Activated CD4-positive, alpha-beta T cell treated with anti-CD3 and anti-CD28 coated beads, Interleukin-2, amount 10 ng/mL, durations not matched to agents 24 days and 14 days (primary cell): ENCODE measurements around the gene FRZB. TPM values are rescaled to one million over a fixed set of nuclear protein-coding genes. Genes with fewer than 3 reads are reported as not detected.

Experiments
- DNase-seq: peaks from one replicate; pipeline ENCODE4 v3.0.0; 2022
- H3K27ac Mint-ChIP-seq: one replicate; pipeline ENCODE4 v1.8.0; 2022; ENCODE audit warnings: mild to moderate bottlenecking, mixed read lengths
- H3K27me3 Mint-ChIP-seq: one replicate; pipeline ENCODE4 v1.8.0; 2022; ENCODE audit warnings: mixed read lengths
- H3K36me3 Mint-ChIP-seq: one replicate; pipeline ENCODE4 v1.8.0; 2022; ENCODE audit warnings: low read depth, mild to moderate bottlenecking, mixed read lengths
- H3K4me1 Mint-ChIP-seq: one replicate; pipeline ENCODE4 v1.8.0; 2021; ENCODE audit warnings: mixed read lengths
- H3K4me3 Mint-ChIP-seq: one replicate; pipeline ENCODE4 v1.8.0; 2022; ENCODE audit warnings: mild to moderate bottlenecking, moderate library complexity, mixed read lengths
- H3K9me3 Mint-ChIP-seq: one replicate; pipeline ENCODE4 v1.8.0; 2021; ENCODE audit warnings: mixed read lengths
- intact Hi-C: fragments of 100-400 bp; cut with micrococcal nuclease; formaldehyde crosslinking; loops from one replicate; pipeline ENCODE4 v1.15.1; 2023
- total RNA-seq: library from RNA; stranded (reverse); gene quantifications from 2 replicates; pipeline ENCODE4 v1.2.3, GENCODE V29; 2022

The FRZB gene
- total RNA-seq, 1 donor from 2014 or later = not detected

- Mint-ChIP-seq H3K4me1 (no peaks in the 10 kb centered on the region), H3K9me3 (no peaks in the 10 kb centered on the region), H3K27me3 (peaks cover 31% of the 10 kb centered on the region), H3K27ac (no peak overlapping the region), H3K4me3 (no peak overlapping the region), H3K36me3 (no peaks in the 10 kb centered on the region)
- intact Hi-C loops = no loop called here
- DNase-seq = no peak
These were observed 20.5 kb downstream of the FRZB start for GRCh38 chr2:182845794-182846417.

- Mint-ChIP-seq H3K4me3 (no peak overlapping the region), H3K27ac (no peak overlapping the region), H3K4me1 (no peaks in the 10 kb centered on the region), H3K27me3 (peaks cover 33% of the 10 kb centered on the region), H3K9me3 (no peaks in the 10 kb centered on the region), H3K36me3 (no peaks in the 10 kb centered on the region)
- DNase-seq = no peak
- intact Hi-C loops = no loop called here
These were observed 30.0 kb downstream of the FRZB start for GRCh38 chr2:182836451-182836850.

- no peak for DNase-seq
- intact Hi-C loops = no loop called here
- H3K36me3 Mint-ChIP-seq = no peaks in the 10 kb centered on the region
- no peak overlapping the region for H3K4me3 Mint-ChIP-seq
- no peaks in the 10 kb centered on the region for H3K9me3 Mint-ChIP-seq
- no peaks in the 10 kb centered on the region for H3K4me1 Mint-ChIP-seq
- H3K27ac Mint-ChIP-seq = no peak overlapping the region
- peaks cover 33% of the 10 kb centered on the region for H3K27me3 Mint-ChIP-seq
These were observed 32.1 kb downstream of the FRZB start for GRCh38 chr2:182834293-182834692.

- intact Hi-C loops = no loop called here
- DNase-seq = no peak
- H3K9me3 Mint-ChIP-seq = no peaks in the 10 kb centered on the region
- H3K4me1 Mint-ChIP-seq = no peaks in the 10 kb centered on the region
- H3K36me3 Mint-ChIP-seq = no peaks in the 10 kb centered on the region
- H3K27me3 Mint-ChIP-seq = peaks cover 28% of the 10 kb centered on the region
- H3K4me3 Mint-ChIP-seq = no peak overlapping the region
- H3K27ac Mint-ChIP-seq = no peak overlapping the region
These were observed 33.2 kb downstream of the FRZB start for GRCh38 chr2:182833084-182833854.

GRCh38 chr2:182831921-182832320 lies 34.5 kb downstream of the FRZB start:
- no peaks in the 10 kb centered on the region for H3K9me3 Mint-ChIP-seq
- intact Hi-C loops = no loop called here
- H3K36me3 Mint-ChIP-seq = no peaks in the 10 kb centered on the region
- H3K27ac Mint-ChIP-seq = no peak overlapping the region
- no peak overlapping the region for H3K4me3 Mint-ChIP-seq
- peaks cover 19% of the 10 kb centered on the region for H3K27me3 Mint-ChIP-seq
- DNase-seq = no peak
- H3K4me1 Mint-ChIP-seq = no peaks in the 10 kb centered on the region

GRCh38 chr2:182831101-182831500 lies 35.3 kb downstream of the FRZB start:
- intact Hi-C loops = no loop called here
- Mint-ChIP-seq H3K27ac (no peak overlapping the region), H3K4me1 (no peaks in the 10 kb centered on the region), H3K27me3 (peaks cover 22% of the 10 kb centered on the region), H3K4me3 (no peak overlapping the region), H3K36me3 (no peaks in the 10 kb centered on the region), H3K9me3 (no peaks in the 10 kb centered on the region)
- no peak for DNase-seq

- H3K4me1 Mint-ChIP-seq = no peaks in the 10 kb centered on the region
- no peaks in the 10 kb centered on the region for H3K36me3 Mint-ChIP-seq
- no peak for DNase-seq
- peaks cover 16% of the 10 kb centered on the region for H3K27me3 Mint-ChIP-seq
- H3K27ac Mint-ChIP-seq = no peak overlapping the region
- intact Hi-C loops = no loop called here
- H3K9me3 Mint-ChIP-seq = no peaks in the 10 kb centered on the region
- H3K4me3 Mint-ChIP-seq = no peak overlapping the region
These were observed 39.1 kb downstream of the FRZB start for GRCh38 chr2:182827182-182827879.

GRCh38 chr2:182826496-182826895 lies 39.9 kb downstream of the FRZB start:
- Mint-ChIP-seq H3K4me3 (no peak overlapping the region), H3K9me3 (no peaks in the 10 kb centered on the region), H3K4me1 (no peaks in the 10 kb centered on the region), H3K36me3 (no peaks in the 10 kb centered on the region), H3K27me3 (peaks cover 14% of the 10 kb centered on the region), H3K27ac (no peak overlapping the region)
- intact Hi-C loops = no loop called here
- DNase-seq = no peak

GRCh38 chr2:182826064-182826463 lies 40.4 kb downstream of the FRZB start:
- no peaks in the 10 kb centered on the region for H3K9me3 Mint-ChIP-seq
- H3K4me3 Mint-ChIP-seq = no peak overlapping the region
- intact Hi-C loops = no loop called here
- no peaks in the 10 kb centered on the region for H3K36me3 Mint-ChIP-seq
- no peaks in the 10 kb centered on the region for H3K4me1 Mint-ChIP-seq
- peaks cover 16% of the 10 kb centered on the region for H3K27me3 Mint-ChIP-seq
- H3K27ac Mint-ChIP-seq = no peak overlapping the region
- DNase-seq = no peak

- H3K9me3 Mint-ChIP-seq = no peaks in the 10 kb centered on the region
- intact Hi-C loops = no loop called here
- no peak overlapping the region for H3K27ac Mint-ChIP-seq
- no peaks in the 10 kb centered on the region for H3K4me1 Mint-ChIP-seq
- no peaks in the 10 kb centered on the region for H3K36me3 Mint-ChIP-seq
- no peak overlapping the region for H3K4me3 Mint-ChIP-seq
- H3K27me3 Mint-ChIP-seq = peaks cover 14% of the 10 kb centered on the region
- no peak for DNase-seq
These were observed 41.7 kb downstream of the FRZB start for GRCh38 chr2:182824767-182825158.

- Mint-ChIP-seq H3K27ac (no peak overlapping the region), H3K9me3 (no peaks in the 10 kb centered on the region), H3K27me3 (peaks cover 13% of the 10 kb centered on the region), H3K4me3 (no peak overlapping the region), H3K4me1 (no peaks in the 10 kb centered on the region), H3K36me3 (no peaks in the 10 kb centered on the region)
- no peak for DNase-seq
- intact Hi-C loops = no loop called here
These were observed 42.2 kb downstream of the FRZB start for GRCh38 chr2:182824056-182824766.

GRCh38 chr2:182822733-182823132 lies 43.7 kb downstream of the FRZB start:
- peaks cover 13% of the 10 kb centered on the region for H3K27me3 Mint-ChIP-seq
- intact Hi-C loops = no loop called here
- no peaks in the 10 kb centered on the region for H3K9me3 Mint-ChIP-seq
- no peaks in the 10 kb centered on the region for H3K36me3 Mint-ChIP-seq
- no peaks in the 10 kb centered on the region for H3K4me1 Mint-ChIP-seq
- no peak for DNase-seq
- H3K4me3 Mint-ChIP-seq = no peak overlapping the region
- no peak overlapping the region for H3K27ac Mint-ChIP-seq

- DNase-seq = no peak
- peaks cover 10% of the 10 kb centered on the region for H3K27me3 Mint-ChIP-seq
- H3K9me3 Mint-ChIP-seq = no peaks in the 10 kb centered on the region
- H3K36me3 Mint-ChIP-seq = no peaks in the 10 kb centered on the region
- H3K4me1 Mint-ChIP-seq = no peaks in the 10 kb centered on the region
- no peak overlapping the region for H3K27ac Mint-ChIP-seq
- intact Hi-C loops = no loop called here
- no peak overlapping the region for H3K4me3 Mint-ChIP-seq
These were observed 45.3 kb downstream of the FRZB start for GRCh38 chr2:182821182-182821581.

- Mint-ChIP-seq H3K9me3 (no peaks in the 10 kb centered on the region), H3K27ac (no peak overlapping the region), H3K27me3 (peaks cover 14% of the 10 kb centered on the region), H3K4me1 (no peaks in the 10 kb centered on the region), H3K36me3 (no peaks in the 10 kb centered on the region), H3K4me3 (no peak overlapping the region)
- intact Hi-C loops = no loop called here
- DNase-seq = no peak
These were observed 47.0 kb downstream of the FRZB start for GRCh38 chr2:182819412-182819811.
